Measurements from ENCODE around the gene CCDC154.
"Not testable (repeated sequence)": the region's sequence is repeated elsewhere in the genome, so short reads cannot be mapped to it uniquely, and the experiment has no call there.

CCDC154 gene

DNA sequence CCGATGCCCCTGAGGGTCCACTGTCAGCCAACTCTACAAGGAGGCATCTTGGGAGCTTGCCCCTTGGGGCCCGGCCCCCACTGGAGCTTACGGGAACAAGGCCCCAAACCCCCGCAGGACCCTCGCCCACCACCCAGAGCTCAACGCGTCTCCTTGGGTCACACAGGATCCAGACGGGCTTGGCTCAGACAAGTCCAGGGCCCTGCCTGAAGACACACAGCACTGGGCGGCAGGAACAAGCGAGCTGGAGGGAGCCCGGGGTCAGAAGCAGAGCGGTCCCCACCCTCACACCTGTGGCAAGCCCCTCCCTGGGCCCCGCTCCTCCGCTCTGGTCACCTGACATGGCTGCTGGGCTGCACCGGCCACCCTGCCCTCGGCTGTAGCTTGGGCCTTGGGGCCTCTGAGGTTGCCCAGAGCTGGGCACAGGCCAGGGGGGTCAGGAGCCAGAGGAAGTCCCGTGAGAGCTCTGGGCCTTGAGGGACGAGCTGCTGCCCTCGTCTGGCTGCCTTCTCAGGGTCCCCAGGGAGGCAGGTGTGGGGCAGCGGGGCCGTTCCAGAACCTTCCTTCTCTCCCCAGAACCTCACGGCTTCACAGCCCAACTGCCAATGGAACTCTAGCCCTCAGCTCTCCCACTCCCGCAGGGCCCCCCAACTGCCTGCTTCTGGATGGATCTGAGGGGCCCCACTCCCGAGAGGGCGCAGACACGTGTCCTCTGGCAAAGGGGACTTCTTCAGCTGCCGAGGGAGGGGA is at the start of gene CCDC154:
CCDC154 (minus strand) TSS at position 577 of the 750 bp plus-strand sequence; CDS start at position 343, 234 bp downstream.
- DNase-seq (ENCODE audit: low read depth): no peak

DNA sequence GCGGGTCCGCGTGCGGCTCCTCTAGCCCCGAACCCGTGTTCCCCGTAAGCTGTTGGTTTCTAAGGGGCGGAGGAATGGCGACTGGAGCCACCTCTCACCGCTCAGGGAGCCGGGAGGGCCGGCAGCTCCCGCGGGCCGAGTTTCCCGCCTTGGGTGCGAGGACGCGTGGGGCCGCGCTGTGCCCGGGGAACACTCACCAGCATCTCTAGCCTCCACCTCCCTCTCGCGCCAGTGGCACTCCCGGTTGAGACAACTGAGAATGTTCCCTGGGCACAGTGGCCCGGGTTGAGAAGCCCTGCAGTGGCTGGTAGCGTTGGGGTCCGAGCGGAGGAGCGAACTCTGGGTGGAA is 49.4 kb upstream of the CCDC154 start:
- peak; percentile 22 for DNase-seq (ENCODE audit: low read depth)

- peak; percentile 76 for DNase-seq (ENCODE audit: low read depth)
Observed at GRCh38 chr16:1492923-1493745, 48.8 kb upstream of the CCDC154 start, which contains the start of gene TELO2. Gene TELO2, plus strand, starts transcription at chr16:1493360. Its CDS starts 922 bp downstream, at chr16:1494282.

DNA sequence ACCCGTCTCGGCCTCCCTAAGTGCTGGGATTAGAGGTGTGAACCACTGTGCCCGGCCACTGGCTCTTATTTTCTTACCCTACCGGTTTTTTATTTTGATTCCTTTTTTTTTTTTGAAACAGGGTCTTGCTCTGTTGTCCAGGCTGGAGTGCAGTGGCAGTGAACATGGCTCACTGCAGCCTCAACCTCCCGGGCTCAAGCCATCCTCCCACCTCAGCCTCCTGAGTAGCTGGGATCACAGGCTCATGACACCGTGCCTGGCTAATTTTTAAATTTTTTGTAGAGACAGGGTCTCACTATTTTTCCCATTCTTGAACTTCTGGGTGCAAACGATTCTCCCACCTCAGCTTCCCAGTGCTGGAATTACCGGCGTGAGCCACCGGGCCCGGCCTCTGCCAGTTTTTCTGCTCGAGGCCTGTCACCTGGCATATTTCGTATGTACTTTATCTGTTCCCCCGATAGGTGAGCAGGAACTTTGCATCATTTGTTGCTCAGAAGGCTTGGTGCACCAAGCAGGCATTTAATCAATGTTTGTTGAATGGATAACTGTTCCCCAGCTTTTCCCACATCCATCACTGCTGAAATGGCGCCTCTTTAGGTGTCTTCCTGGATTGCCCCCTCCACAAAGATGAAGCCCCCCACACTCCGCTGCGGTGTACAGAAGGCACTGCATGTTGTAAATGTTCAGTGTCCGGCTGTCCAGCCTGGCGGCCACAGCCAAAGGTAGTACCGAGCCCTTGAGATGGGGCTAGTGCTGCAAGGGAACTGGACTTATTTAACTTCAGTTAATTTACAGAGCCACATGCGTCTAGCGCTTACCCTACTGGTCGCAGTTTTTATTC is 47.9 kb upstream of the CCDC154 start:
- DNase-seq (ENCODE audit: low read depth): no peak

DNA sequence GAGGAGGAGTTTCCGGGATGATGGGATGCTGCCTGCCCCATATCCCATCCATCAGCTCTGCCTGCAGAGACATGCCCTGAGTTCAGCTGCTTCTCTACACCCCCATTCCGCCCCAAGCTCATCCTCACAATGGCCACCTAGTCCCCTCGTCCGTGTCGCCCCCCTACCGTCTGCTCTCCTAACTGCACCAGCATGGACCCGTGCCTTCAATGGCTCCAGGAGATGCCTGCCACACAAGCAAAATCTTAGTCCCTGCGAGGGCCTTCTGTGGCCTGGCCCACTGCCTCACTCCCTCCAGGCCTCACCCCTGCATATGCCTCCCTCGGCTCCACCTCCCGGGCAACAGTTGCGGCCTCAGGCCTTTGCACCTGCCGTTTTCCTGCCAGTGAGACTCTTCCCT is 47.0 kb upstream of the CCDC154 start:
- no peak for DNase-seq (ENCODE audit: low read depth)

DNA sequence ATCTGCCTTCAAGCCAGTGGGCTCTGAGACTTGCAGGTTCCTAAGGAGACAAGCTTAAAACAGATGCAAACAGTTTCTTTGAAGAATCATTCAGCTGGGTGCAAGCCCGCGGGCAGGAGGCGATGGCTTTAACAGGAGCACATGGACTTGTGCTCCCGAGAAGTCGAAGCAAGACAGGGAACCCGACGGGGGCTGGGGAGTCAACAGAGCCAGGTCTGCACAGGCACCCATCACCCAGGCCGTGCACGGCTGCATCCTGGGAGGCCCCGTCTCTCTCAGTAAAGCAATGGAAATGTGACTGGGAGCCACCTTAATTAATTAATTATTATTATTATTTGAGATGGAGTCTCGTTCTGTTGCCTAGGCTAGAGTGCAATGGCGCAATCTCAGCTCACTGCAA is 44.7 kb upstream of the CCDC154 start:
- DNase-seq (ENCODE audit: low read depth): no peak

DNA sequence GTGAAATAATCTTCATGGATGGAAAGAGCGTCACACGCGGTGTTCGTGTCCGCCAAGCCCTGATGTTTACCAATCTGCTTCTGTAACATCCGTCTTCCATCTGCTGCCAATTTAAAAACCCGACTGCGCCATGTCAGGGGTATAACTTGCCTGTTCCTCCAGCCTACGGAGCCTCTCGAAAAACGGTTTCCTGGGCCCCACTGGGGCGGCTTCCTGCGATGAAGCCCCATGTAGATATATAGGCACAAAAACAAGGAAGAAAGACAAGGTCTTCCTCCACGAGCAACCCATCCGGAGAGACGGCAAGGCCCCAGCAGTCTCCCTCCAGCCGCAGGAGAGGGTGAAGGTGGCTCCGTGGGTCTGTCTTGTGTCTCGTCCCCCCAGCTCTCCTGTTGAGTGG is 44.3 kb upstream of the CCDC154 start, which contains the start of gene PTX4:
PTX4 (minus strand) TSS at position 326 of the 400 bp plus-strand sequence; CDS start at position 291, 35 bp downstream.
- no peak for DNase-seq (ENCODE audit: low read depth)

- DNase-seq (ENCODE audit: low read depth): no peak
Observed at GRCh38 chr16:1488054-1488601, 43.8 kb upstream of the CCDC154 start.

DNA sequence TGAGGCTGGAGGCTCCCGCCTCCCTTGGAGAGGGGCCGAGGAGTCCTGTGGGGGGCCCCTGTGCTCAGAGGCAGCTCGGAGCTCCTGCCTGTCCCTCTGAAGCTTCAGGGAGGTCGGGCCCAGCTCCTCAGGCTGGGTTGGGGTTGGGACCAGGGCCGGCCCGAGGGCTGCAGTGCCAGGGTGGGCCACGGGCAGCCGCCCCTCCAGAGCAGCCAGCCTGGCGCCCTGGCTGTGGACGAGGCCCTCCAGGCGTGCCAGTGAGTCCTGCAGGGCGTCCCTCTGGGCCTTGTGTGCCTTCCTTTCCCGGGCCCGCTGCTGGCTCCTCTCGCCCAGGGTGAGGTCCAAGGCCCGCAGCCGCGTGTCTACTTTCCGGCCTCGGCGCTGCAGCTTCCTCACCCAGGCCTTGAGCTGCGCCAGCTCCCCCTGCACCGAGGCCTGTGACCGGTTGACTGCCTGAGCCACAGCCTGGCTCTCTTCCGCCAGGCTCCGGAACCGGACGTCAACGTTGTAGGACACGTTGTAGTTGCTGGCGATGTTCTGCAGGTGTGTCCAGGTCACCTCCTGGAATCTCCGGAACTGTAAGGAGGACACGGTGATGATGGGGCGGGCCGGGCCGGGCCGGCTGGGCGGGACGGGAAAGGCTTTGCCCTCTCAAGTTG is 43.2 kb upstream of the CCDC154 start:
- no peak for DNase-seq (ENCODE audit: low read depth)

GRCh38 chr16:1486551-1487390 is 42.4 kb upstream of the CCDC154 start:
- DNase-seq (ENCODE audit: low read depth): no peak

- DNase-seq (ENCODE audit: low read depth): no peak
Observed at GRCh38 chr16:1485847-1486496, 41.6 kb upstream of the CCDC154 start.

DNA sequence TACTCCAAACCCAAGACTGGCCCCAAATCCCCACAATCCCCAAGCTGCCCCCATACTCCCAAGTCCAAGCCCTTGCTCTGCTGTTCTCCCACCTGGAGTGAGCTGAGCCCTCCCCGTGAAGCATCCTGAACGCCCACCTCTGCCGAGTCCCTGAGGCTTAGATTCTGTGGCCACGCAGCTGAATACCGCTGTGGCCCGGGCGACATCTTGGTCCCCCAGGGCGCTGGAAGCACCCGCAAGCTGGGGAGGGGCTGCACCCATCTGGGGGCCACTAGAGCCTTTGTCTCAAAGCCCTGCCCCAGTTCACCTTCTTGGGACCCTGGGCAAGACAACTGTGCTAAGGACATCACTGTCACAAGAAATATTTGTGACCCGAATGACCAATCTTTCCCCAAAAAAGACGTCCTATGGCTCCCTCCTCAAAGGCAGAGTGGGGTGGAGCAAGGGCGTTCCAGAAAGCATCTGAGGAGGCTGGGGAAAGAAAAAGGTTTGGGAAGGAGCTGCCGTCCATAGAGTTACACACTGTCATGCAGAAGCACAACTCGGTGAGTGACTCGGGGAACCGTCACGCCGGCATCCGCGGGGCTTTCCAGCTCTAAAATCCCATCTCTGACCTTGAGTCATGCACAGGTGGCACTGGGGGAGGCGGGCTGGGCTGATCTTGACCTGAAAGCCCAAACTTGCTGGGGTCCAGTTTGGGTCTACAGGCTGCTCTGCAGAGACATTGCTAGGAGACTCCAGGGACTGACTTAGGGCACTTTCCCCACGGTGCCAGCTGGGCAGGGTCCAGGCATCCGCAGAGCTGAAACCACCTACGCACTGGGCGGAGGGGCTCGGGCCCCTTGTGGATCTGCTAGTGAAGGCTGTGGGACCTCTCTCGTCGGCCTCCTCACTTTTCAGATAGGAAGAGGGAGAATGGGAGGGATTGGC is 37.8 kb upstream of the CCDC154 start:
- no peak for DNase-seq (ENCODE audit: low read depth)

GRCh38 chr16:1478937-1479336 is 34.6 kb upstream of the CCDC154 start:
- not testable (repeated sequence) for DNase-seq (ENCODE audit: low read depth)

DNA sequence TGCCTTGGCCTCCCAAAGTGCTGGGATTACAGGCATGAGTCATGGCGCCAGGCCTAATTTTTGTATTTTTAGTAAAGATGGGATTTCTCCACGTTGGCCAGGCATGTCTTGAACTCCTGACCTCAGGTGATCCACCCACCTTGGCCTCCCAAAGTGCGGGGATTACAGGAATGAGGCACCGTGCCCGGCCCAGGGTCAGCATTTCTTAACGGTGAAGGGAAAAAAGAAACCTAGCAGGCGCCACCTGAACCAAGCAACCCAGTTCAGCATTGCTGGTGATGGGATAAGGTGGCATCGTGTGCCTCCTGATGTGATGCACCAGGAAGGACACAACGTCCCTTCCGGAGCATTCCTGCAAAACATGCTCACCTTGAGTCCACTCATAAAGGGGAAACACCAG is 32.7 kb upstream of the CCDC154 start:
- no peak for DNase-seq (ENCODE audit: low read depth)

DNA sequence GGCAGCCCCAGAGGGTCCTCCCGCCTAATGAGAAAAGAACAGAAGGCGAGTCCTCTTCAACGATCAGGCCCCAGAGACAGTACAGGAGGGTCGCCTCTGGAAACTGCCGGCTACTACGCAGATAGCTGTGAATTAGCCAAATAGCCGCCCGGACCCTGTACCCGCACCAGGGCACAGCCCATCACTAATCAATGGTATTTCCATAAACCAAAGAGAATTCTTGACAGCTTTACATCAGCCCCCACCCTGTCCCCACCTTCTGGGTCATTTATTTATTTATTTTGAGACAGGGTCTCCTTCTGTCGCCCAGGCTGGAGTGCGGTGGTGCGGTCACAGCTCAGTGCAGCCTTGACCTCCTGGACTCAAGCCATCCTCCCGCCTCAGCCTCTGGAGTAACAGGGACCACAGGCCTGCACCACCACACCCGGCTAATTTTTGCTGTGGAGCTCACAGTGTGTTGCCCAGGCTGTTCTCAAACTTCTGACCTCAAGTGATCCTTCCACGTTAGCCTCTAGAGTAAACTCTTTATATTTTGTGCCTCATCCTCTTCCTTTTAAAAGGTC is 31.3 kb upstream of the CCDC154 start:
- no peak for DNase-seq (ENCODE audit: low read depth)

DNA sequence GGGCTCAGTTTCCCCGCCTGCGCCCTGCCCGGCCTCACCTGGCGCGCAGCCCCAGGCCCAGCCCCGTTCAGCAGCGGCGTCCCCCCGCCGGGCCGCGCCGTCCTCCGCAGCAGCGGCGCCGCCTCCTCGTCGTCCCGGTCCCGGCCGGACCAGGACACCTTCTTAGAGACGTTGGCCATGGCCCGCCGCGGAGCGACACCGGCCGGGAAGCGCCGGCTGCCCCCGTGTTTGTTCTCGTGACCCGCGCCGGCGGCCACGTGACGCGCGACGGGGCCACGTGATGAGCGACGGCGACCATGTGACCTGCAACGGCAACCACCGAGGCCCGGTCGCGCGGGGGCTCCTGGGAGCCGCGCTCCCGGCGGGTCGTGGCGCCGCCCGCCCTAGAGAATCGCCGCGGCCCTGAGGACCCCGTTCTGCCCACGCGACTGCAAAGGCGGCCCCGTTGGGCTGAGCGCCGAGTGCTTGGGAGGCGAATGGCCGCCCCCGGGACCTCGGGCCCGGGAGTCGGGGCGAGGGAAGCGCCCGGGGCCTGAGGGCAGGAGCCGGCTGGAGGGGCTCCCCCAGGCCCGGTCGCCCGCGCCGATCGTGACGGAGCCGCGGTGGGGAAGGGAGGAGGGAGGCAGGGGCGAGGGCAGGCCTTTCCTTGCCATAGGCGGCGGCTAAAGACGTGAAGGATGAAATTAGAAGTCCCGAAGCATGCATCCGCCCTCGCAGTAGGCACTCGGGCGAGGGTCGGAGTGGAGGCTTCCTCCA is 30.6 kb upstream of the CCDC154 start, which contains the start of gene CLCN7:
CLCN7 (minus strand) TSS at position 233 of the 756 bp plus-strand sequence; CDS start at position 179, 54 bp downstream.
- DNase-seq (ENCODE audit: low read depth): peak; percentile 81

DNA sequence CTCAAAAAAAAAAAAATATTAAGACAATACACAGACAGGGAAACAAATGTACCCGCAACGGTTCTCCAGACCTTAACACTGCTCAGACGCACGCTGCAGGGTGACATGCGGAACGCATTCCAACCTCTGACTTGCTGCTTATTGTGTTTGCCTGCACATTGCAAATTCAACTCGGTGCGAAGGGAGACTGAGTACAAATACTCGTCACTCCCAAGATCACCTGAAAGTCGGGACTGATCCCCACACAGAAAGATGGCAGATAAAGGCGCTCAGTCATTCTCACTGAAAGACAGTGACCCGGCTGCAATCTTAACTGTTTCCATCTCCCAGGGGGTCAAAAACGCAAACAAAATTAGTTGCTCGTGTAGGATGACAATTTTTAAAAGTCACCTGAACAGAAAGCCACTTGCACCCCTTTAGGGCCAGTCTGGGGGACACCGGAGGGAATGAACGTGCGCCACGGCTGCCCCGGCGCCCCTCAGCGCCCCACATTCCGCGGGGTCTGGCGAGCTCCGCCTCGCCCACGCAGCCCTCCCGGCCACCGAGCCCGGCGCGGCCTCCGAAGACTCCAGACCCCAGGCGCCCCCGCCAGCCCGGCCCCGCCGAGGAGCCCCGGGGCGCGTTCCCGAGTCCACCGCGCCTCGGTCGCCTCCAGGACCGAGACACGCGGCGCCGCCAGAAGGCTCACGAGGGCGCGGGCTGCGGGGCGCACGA is 29.9 kb upstream of the CCDC154 start:
- DNase-seq (ENCODE audit: low read depth): peak; percentile 11

All from EH (cell line).